Esophagus squamous epithelium (tissue), 4 donors: Measurements from ENCODE around the gene ZNF641.

Experiments used
- CTCF ChIP-seq, 6 experiments: fragments of 450-650 bp in 4 of 6; fragments of 200-600 bp in 2 of 6; sonication (generic) in 2 of 6; IDR thresholded peaks; one replicate each; pipeline ENCODE4 v1.5.1; 2016 to 2019; ENCODE audit warnings: antibody characterized with exemption in 6 of 6, mild to moderate bottlenecking in 4 of 6, moderate library complexity in 4 of 6
- POLR2A ChIP-seq, 4 donors: fragments of 450-650 bp; IDR thresholded peaks; one replicate each; pipeline ENCODE4 v1.6.1; 2017; ENCODE audit warnings: antibody characterized with exemption in 4 of 4, mild to moderate bottlenecking in 4 of 4, moderate library complexity in 3 of 4

- TF ChIP-seq POLR2A (IDR thresholded peaks at IDR 0.05) (no peak), CTCF (IDR thresholded peaks at IDR 0.05) (no peak)
Measured at GRCh38 chr12:48331399-48331798, 19.3 kb downstream of the ZNF641 start.
